Testis (tissue), 2 donors: ENCODE results near the gene NCK2.

ENCODE experiments used
- POLR2A ChIP-seq: fragments of 450-650 bp; IDR thresholded peaks from one replicate; pipeline ENCODE4 v1.6.1; 2017; ENCODE audit warnings: antibody characterized with exemption, mild to moderate bottlenecking, moderate library complexity
- TF ChIP-seq, protein P1 (sequence below), 3 experiments: fragments of 450-650 bp in 2 of 3; fragments of 200-600 bp in 1 of 3; sonication (generic) in 1 of 3; IDR thresholded peaks; one replicate each; pipeline ENCODE4 v1.5.1; 2016 to 2019; ENCODE audit warnings: antibody characterized with exemption in 3 of 3, mild to moderate bottlenecking in 2 of 3, moderate library complexity in 1 of 3

DNA sequence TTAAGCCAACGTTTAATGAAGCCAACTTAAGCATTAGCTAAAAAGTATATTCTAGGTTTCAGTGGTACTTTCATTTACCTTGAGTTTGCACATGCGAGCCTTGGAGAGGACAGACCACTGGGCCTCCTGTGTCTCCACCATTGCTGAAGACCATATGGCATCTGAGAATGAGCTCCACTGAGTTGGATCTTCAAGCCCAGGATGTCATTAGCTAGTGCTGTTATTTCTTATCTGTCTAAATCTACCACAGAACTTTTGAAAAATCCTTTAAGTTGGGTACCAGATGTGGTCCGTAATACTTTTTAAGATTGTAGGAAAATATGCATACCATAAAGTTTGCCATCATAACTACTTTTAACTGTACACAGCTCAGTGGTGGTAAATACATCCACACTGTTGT, 161.8 kb downstream of the NCK2 start:
- TF ChIP-seq, protein P1, sequence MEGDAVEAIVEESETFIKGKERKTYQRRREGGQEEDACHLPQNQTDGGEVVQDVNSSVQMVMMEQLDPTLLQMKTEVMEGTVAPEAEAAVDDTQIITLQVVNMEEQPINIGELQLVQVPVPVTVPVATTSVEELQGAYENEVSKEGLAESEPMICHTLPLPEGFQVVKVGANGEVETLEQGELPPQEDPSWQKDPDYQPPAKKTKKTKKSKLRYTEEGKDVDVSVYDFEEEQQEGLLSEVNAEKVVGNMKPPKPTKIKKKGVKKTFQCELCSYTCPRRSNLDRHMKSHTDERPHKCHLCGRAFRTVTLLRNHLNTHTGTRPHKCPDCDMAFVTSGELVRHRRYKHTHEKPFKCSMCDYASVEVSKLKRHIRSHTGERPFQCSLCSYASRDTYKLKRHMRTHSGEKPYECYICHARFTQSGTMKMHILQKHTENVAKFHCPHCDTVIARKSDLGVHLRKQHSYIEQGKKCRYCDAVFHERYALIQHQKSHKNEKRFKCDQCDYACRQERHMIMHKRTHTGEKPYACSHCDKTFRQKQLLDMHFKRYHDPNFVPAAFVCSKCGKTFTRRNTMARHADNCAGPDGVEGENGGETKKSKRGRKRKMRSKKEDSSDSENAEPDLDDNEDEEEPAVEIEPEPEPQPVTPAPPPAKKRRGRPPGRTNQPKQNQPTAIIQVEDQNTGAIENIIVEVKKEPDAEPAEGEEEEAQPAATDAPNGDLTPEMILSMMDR (IDR thresholded peaks at IDR 0.05), result no peak
- no peak for TF ChIP-seq POLR2A
